HG02885 (cell line): ENCODE data around the gene ACAT2.
"Not testable (repeated sequence)": the region's sequence is repeated elsewhere in the genome, so short reads cannot be mapped to it uniquely, and the experiment has no call there.

Source experiments
- ATAC-seq: cut with Tn5 transposase; IDR thresholded peaks from one replicate; pipeline ENCODE4 v1.9.1; 2021; ENCODE audit warnings: mild to moderate bottlenecking; ENCODE audit not compliant: unreplicated experiment, poor library complexity

Gene ACAT2

GRCh38 chr6:159729598-159730331 lies 32.1 kb upstream of the ACAT2 start:
- ATAC-seq = peak; percentile 13

DNA sequence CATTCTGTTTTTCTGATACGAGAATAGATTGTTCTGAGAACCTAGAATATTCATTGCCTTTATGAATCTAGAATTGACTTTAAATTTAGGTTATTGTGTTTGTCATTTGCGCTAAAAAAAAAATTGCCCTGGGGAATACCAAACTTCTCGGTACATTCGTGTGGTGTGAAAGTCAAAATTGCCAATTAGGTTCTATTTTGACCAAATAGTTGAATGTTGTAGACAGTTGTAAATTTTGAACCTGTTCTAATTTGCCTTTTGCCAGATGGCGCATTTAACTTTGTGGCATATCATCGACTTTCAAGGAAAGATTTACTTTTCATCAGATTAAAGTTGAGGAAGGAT lies 31.5 kb upstream of the ACAT2 start:
- no peak for ATAC-seq

DNA sequence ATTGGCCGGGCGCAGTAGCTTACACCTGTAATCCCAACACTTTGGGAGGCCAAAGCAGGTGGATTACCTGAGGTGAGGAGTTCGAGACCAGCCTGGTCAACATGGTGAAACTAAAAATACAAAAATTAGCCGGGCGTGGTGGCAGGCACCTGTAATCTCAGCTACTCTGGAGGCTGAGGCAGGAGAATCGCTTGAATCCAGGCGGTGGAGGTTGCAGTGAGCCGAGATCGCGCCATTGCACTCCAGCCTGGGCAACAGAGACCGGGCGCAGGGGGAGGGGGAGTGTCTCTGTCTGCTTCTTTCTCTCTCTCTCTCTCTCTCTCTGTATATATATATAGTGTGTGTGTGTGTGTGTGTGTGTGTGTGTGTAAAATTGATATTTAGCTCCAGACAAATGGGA lies 29.3 kb upstream of the ACAT2 start:
- ATAC-seq = not testable (repeated sequence)

GRCh38 chr6:159733395-159733794 lies 28.4 kb upstream of the ACAT2 start:
- ATAC-seq = not testable (repeated sequence)

- ATAC-seq = no peak
Observed at GRCh38 chr6:159736908-159737307, 24.9 kb upstream of the ACAT2 start.

DNA sequence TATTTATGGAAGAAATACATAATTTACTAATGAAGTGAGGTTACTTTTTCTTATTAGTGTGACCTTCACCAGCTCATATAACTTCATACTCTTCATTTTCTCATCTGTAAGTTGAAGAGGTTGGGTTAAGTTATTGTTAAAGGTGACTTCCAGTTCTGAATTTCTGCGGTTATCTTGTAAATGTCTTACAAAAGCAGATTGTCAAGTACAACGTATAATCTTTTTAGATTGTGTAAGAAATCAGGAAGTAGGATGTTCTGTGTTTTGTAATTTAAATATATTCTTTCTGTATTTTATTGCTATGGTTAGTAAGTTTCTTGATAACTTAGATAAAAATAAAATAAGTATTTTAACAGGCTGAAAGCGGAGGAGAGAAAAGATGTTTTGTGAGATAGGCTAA lies 22.5 kb upstream of the ACAT2 start:
- ATAC-seq = no peak

GRCh38 chr6:159742165-159742564 lies 19.7 kb upstream of the ACAT2 start:
- ATAC-seq = no peak

DNA sequence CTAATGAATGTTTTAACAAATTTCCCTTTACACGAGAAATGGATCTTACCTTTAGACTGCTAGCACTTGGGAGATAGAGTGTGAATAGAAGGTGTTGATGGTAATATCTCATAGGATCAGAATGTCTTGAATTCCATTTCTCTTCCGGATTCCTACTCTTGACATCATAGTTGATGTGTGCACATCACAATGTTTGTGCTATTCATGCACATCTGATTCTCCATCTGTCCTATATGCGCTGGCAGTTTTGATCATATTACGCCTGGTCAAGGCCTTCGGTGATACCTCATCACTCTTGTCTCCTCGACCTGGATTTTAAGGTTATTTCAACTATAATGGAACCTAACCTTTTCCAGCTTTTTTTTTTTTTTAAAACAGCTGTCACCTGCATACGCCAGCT lies 16.8 kb upstream of the ACAT2 start:
- no peak for ATAC-seq

- no peak for ATAC-seq
Observed at GRCh38 chr6:159746759-159747158, 15.1 kb upstream of the ACAT2 start.

GRCh38 chr6:159748127-159748526 lies 13.7 kb upstream of the ACAT2 start:
- not testable (repeated sequence) for ATAC-seq

GRCh38 chr6:159751448-159751847 lies 10.4 kb upstream of the ACAT2 start:
- no peak for ATAC-seq

DNA sequence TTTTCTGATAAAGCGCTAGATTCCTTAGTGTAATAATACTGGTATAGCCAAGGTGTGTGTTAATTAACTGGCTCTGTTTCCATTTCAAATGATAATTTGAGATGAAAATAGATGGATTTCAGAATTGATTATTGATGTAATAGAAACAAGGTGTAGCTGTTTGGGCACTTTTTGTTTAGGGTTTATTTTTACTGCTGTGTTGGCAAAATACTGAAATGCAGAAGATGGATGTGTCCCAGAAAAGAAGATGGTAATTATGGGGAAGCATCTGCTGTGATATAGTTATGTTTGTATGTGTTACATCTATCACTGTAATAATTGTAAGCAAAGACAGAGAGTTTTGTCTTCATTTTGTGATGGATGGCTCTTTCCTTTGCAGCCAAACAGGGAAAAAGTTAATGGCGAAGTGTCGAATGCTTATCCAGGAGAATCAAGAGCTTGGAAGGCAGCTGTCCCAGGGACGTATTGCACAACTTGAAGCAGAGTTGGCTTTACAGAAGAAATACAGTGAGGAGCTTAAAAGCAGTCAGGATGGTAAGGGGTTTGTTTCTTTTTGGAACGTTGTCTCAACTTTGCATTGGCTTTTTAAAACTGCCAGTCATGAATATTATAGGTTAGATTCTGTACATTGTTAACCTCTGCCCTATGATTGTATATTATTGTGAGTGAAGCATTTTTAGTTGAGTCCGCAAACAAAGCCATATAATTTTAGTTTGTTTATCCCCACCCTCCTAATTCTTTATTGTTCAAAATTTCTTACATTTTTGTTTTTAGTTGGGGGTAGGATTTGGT lies 8.6 kb upstream of the ACAT2 start:
- no peak for ATAC-seq

DNA sequence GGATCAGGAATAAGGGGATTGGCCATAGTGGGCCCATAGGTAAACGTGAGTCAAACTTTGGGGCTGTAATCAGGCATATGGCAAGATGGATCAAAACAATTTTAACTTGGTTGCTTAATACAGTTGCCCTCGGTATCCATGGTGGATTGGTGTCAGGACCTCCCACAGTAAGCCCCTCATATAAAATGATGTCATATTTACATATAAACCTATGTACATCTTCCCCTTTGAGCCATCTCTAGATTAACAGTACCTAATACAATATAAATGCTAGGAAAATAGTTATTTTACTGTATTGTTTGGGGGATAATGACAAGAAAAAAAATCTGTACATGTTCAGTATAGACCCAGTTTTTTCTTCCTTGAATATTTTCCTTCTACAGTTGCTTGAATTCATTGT lies 7.4 kb upstream of the ACAT2 start:
- ATAC-seq = no peak

DNA sequence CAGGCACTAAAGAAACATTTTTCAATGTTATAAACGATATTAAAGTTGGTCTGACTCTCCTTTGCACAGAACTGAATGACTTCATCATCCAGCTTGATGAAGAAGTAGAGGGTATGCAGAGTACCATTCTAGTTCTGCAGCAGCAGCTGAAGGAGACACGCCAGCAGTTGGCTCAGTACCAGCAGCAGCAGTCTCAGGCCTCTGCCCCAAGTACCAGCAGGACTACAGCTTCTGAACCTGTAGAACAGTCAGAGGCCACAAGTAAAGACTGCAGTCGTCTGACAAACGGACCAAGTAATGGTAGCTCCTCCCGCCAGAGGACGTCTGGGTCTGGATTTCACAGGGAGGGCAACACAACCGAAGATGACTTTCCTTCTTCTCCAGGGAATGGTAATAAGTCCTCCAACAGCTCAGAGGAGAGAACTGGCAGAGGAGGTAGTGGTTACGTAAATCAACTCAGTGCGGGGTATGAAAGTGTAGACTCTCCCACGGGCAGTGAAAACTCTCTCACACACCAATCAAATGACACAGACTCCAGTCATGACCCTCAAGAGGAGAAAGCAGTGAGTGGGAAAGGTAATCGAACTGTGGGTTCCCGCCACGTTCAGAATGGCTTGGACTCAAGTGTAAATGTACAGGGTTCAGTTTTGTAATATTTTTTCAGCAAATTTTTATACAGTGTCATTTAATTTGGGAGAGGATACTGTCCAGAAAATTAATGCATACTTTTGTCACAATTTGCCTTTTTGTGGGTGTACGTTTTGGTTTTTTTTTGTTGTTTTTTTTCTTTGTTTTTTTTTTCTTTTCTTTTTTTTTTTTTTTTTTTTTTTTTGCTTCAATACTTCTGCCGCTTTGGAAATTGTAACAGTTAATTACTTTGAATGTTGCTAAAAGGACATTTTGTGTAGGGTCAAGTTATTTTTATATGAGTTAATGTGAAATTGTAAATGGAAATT lies 6.6 kb upstream of the ACAT2 start:
- no peak for ATAC-seq

DNA sequence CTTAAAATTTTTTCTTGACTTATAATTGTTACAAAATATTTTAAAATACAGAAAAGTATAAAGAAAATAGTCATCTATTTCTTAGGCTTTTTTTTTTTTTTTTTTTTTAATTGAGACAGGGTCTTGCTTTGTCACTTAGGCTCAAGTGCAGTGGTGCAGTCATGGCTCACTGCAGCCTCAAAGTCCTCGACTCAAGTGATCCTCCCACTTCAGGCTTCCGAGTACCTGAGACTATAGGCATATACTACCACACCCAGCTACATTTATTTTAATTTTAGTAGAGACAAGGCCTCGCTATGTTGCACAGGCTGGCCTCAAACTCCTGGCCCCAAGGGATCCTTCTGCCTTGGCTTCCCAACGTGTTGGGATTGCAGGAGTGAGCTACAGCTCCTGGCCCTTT lies 5.3 kb upstream of the ACAT2 start:
- no peak for ATAC-seq

- no peak for ATAC-seq
Observed at GRCh38 chr6:159758031-159759001, 3.5 kb upstream of the ACAT2 start.

GRCh38 chr6:159759645-159760044 lies 2.2 kb upstream of the ACAT2 start:
- ATAC-seq = no peak

DNA sequence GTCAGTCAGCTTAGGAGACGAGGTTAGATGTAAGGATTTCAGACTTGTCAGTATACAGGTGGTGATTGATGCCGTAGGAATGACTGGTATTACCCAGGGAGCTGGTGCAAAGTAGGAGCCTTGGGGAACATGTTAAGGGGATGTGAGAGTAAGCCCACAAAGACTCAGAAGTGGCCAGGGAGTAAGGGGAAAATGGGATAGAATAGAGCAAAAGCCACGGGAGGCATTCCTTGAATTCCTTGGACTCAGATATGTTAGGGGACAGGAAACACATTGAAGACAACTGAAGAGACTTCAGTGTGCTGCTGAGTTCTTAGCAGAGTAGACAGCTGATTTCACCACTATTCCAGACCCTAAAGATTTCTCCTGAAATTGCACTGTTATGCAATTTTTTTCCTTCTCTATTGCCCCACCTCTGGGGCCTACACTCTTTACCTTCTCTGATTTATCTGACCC lies 1.2 kb upstream of the ACAT2 start:
- ATAC-seq = no peak

GRCh38 chr6:159761129-159761872 lies 544 bp upstream of the ACAT2 start:
- peak; percentile 5 for ATAC-seq
